Loucy (cell line): ENCODE results near the gene GTPBP6.
"Not testable (repeated sequence)": the region's sequence is repeated elsewhere in the genome, so short reads cannot be mapped to it uniquely, and the experiment has no call there.

Source experiments
- H2AFZ ChIP-seq: fragments of 200-600 bp; sonication (generic); 2 replicates; pipeline ENCODE4 v1.6.0; 2016; ENCODE audit warnings: antibody characterized with exemption, mild to moderate bottlenecking, low read length, moderate library complexity
- H3F3A ChIP-seq: fragments of 200-600 bp; 2 replicates; pipeline ENCODE4 v1.6.0; 2016; ENCODE audit warnings: antibody characterized with exemption, low read depth, mild to moderate bottlenecking
- H3K27me3 ChIP-seq: fragments of 200-600 bp; sonication (generic); 2 replicates; pipeline ENCODE4 v1.6.1; 2014; ENCODE audit warnings: low read length, mild to moderate bottlenecking; ENCODE audit not compliant: insufficient read depth, poor library complexity, severe bottlenecking
- H3K36me3 ChIP-seq: fragments of 200-600 bp; sonication (generic); 2 replicates; pipeline ENCODE4 v1.6.1; 2016; ENCODE audit warnings: low read length; ENCODE audit not compliant: insufficient read depth
- H3K4me1 ChIP-seq: fragments of 200-600 bp; sonication (generic); 2 replicates; pipeline ENCODE4 v1.5.1; 2014; ENCODE audit warnings: low read length, mild to moderate bottlenecking; ENCODE audit not compliant: insufficient read depth, poor library complexity, severe bottlenecking
- H3K4me2 ChIP-seq: fragments of 200-600 bp; sonication (generic); 2 replicates; pipeline ENCODE4 v1.6.0; 2014; ENCODE audit warnings: antibody characterized with exemption, low read length, low read depth, mild to moderate bottlenecking; ENCODE audit not compliant: poor library complexity, severe bottlenecking
- H3K4me3 ChIP-seq: fragments of 200-600 bp; sonication (generic); 2 replicates; pipeline ENCODE4 v1.5.1; 2014; ENCODE audit warnings: low read length, mild to moderate bottlenecking, mixed read lengths; ENCODE audit not compliant: poor library complexity, severe bottlenecking
- H3K79me2 ChIP-seq: fragments of 200-600 bp; sonication (generic); 2 replicates; pipeline ENCODE4 v1.6.1; 2014; ENCODE audit warnings: low read length; ENCODE audit not compliant: insufficient read depth
- H3K9ac ChIP-seq: fragments of 200-600 bp; sonication (generic); 2 replicates; pipeline ENCODE4 v1.6.0; 2014; ENCODE audit warnings: mild to moderate bottlenecking, low read depth, low read length, moderate library complexity; ENCODE audit not compliant: poor library complexity, severe bottlenecking
- H3K9me2 ChIP-seq: fragments of 200-600 bp; sonication (generic); replicated peaks from 2 replicates; pipeline ENCODE4 v1.6.1; 2016; ENCODE audit warnings: low read depth, low read length, mixed read lengths
- H3K9me3 ChIP-seq: fragments of 200-600 bp; sonication (generic); 2 replicates; pipeline ENCODE4 v1.6.1; 2014; ENCODE audit warnings: mild to moderate bottlenecking, antibody characterized with exemption, low read length, low read depth; ENCODE audit not compliant: insufficient read depth
- H4K20me1 ChIP-seq: fragments of 200-600 bp; sonication (generic); 2 replicates; pipeline ENCODE4 v1.6.0; 2014; ENCODE audit warnings: antibody characterized with exemption, low read length, mild to moderate bottlenecking; ENCODE audit not compliant: insufficient read depth, poor library complexity, severe bottlenecking
- CTCF ChIP-seq: fragments of 200-600 bp; sonication (generic); conservative IDR thresholded peaks from 2 replicates; pipeline ENCODE4 v1.5.1; 2014; ENCODE audit warnings: mild to moderate bottlenecking, antibody characterized with exemption, low read length
- EZH2phosphoT487 ChIP-seq: fragments of 200-600 bp; IDR thresholded peaks from 2 replicates; pipeline ENCODE4 v1.6.1; 2018; ENCODE audit warnings: antibody characterized with exemption, mild to moderate bottlenecking, moderate library complexity, borderline replicate concordance

Gene GTPBP6

GRCh38 chrX:264634-265455 is 53.8 kb downstream of the GTPBP6 start:
- H3K27me3 ChIP-seq, result no peaks in the 10 kb centered on the region
- no peak overlapping the region for H3K9ac ChIP-seq
- no peak overlapping the region for H3K4me3 ChIP-seq
- H2AFZ ChIP-seq, result no peak overlapping the region
- H3K36me3 ChIP-seq, result no peaks in the 10 kb centered on the region
- no peak overlapping the region for H3K4me2 ChIP-seq
- H3F3A ChIP-seq, result no peaks in the 10 kb centered on the region
- H3K4me1 ChIP-seq, result no peaks in the 10 kb centered on the region
- no peaks in the 10 kb centered on the region for H4K20me1 ChIP-seq
- H3K9me2 ChIP-seq, result no peaks in the 10 kb centered on the region
- no peak for TF ChIP-seq EZH2phosphoT487
- no peak for TF ChIP-seq CTCF
- H3K9me3 ChIP-seq, result no peaks in the 10 kb centered on the region
- no peaks in the 10 kb centered on the region for H3K79me2 ChIP-seq

- not testable (repeated sequence) for H3K9ac ChIP-seq, H3K4me3 ChIP-seq, H3K4me1 ChIP-seq, H3K79me2 ChIP-seq, H3K9me2 ChIP-seq, H3K36me3 ChIP-seq, H2AFZ ChIP-seq, H3K9me3 ChIP-seq, H3K27me3 ChIP-seq, H3F3A ChIP-seq, H3K4me2 ChIP-seq, H4K20me1 ChIP-seq
Observed at GRCh38 chrX:264006-264405, 54.6 kb downstream of the GTPBP6 start.

- Histone ChIP-seq H3K79me2 (no peaks in the 10 kb centered on the region), H3K4me1 (no peaks in the 10 kb centered on the region), H4K20me1 (no peaks in the 10 kb centered on the region), H2AFZ (no peak overlapping the region), H3K4me2 (no peak overlapping the region), H3K9me3 (no peaks in the 10 kb centered on the region), H3K4me3 (no peak overlapping the region), H3K36me3 (no peaks in the 10 kb centered on the region), H3F3A (no peaks in the 10 kb centered on the region), H3K27me3 (no peaks in the 10 kb centered on the region), H3K9ac (no peak overlapping the region), H3K9me2 (no peaks in the 10 kb centered on the region)
- TF ChIP-seq EZH2phosphoT487 (no peak), CTCF (no peak)
Observed at GRCh38 chrX:262381-262909, 56.2 kb downstream of the GTPBP6 start.

- H3K9ac ChIP-seq, result no peak overlapping the region
- H3K9me2 ChIP-seq, result no peaks in the 10 kb centered on the region
- H3K4me3 ChIP-seq, result no peak overlapping the region
- no peaks in the 10 kb centered on the region for H3F3A ChIP-seq
- H3K27me3 ChIP-seq, result no peaks in the 10 kb centered on the region
- H3K4me2 ChIP-seq, result no peak overlapping the region
- no peaks in the 10 kb centered on the region for H3K4me1 ChIP-seq
- no peak for TF ChIP-seq EZH2phosphoT487
- no peak for TF ChIP-seq CTCF
- H3K36me3 ChIP-seq, result no peaks in the 10 kb centered on the region
- no peaks in the 10 kb centered on the region for H3K79me2 ChIP-seq
- no peaks in the 10 kb centered on the region for H4K20me1 ChIP-seq
- no peaks in the 10 kb centered on the region for H3K9me3 ChIP-seq
- H2AFZ ChIP-seq, result no peak overlapping the region
Observed at GRCh38 chrX:261919-262352, 56.7 kb downstream of the GTPBP6 start.
